HL-60 (cell line): Measurements from ENCODE around the gene TTC12.

Experiments
- DNase-seq, 2 experiments: peaks; one replicate each; pipeline ENCODE4 v3.0.0-alpha.2; 2010 to 2020; ENCODE audit warnings: low read depth in 1 of 2, low spot score in 1 of 2
- H3K27ac ChIP-seq: fragments of 250-450 bp; sonication (Bioruptor Pico); replicated peaks from 2 replicates; pipeline ENCODE4 v1.5.1; 2020; ENCODE audit warnings: mild to moderate bottlenecking, moderate library complexity
- H3K27me3 ChIP-seq: fragments of 250-450 bp; sonication (Bioruptor Pico); 2 replicates; pipeline ENCODE4 v1.5.1; 2021; ENCODE audit warnings: mild to moderate bottlenecking, moderate library complexity; ENCODE audit not compliant: insufficient read depth, poor library complexity, severe bottlenecking
- H3K4me3 ChIP-seq: replicated peaks from 2 replicates; pipeline ENCODE4 v1.5.1; 2011; ENCODE audit warnings: mild to moderate bottlenecking, control low read depth, low read length; ENCODE audit not compliant: insufficient read depth
- GABPA ChIP-seq: IDR thresholded peaks from 2 replicates; pipeline ENCODE4 v1.6.1; 2012; ENCODE audit warnings: low read depth
- POLR2AphosphoS5 ChIP-seq: IDR thresholded peaks from 2 replicates; pipeline ENCODE4 v1.6.1; 2012; ENCODE audit warnings: low read depth
- SPI1 ChIP-seq: IDR thresholded peaks from 2 replicates; pipeline ENCODE4 v1.6.1; 2012; ENCODE audit warnings: low read depth, mild to moderate bottlenecking, borderline replicate concordance
- TF ChIP-seq, protein P1 (sequence below): IDR thresholded peaks from 2 replicates; pipeline ENCODE4 v1.6.1; 2012; ENCODE audit warnings: low read depth; ENCODE audit not compliant: insufficient replicate concordance
- TF ChIP-seq, protein P2 (sequence below): IDR thresholded peaks from one replicate; pipeline ENCODE4 v1.5.1; 2011; ENCODE audit warnings: low read length, control low read depth, inconsistent platforms; ENCODE audit not compliant: insufficient read depth

TTC12 gene

GRCh38 chr11:113277907-113278306 is 36.5 kb upstream of the TTC12 start:
- Histone ChIP-seq H3K4me3 (no peak overlapping the region), H3K27ac (no peak overlapping the region), H3K27me3 (peaks cover 4% of the 10 kb centered on the region)
- TF ChIP-seq, protein P1, sequence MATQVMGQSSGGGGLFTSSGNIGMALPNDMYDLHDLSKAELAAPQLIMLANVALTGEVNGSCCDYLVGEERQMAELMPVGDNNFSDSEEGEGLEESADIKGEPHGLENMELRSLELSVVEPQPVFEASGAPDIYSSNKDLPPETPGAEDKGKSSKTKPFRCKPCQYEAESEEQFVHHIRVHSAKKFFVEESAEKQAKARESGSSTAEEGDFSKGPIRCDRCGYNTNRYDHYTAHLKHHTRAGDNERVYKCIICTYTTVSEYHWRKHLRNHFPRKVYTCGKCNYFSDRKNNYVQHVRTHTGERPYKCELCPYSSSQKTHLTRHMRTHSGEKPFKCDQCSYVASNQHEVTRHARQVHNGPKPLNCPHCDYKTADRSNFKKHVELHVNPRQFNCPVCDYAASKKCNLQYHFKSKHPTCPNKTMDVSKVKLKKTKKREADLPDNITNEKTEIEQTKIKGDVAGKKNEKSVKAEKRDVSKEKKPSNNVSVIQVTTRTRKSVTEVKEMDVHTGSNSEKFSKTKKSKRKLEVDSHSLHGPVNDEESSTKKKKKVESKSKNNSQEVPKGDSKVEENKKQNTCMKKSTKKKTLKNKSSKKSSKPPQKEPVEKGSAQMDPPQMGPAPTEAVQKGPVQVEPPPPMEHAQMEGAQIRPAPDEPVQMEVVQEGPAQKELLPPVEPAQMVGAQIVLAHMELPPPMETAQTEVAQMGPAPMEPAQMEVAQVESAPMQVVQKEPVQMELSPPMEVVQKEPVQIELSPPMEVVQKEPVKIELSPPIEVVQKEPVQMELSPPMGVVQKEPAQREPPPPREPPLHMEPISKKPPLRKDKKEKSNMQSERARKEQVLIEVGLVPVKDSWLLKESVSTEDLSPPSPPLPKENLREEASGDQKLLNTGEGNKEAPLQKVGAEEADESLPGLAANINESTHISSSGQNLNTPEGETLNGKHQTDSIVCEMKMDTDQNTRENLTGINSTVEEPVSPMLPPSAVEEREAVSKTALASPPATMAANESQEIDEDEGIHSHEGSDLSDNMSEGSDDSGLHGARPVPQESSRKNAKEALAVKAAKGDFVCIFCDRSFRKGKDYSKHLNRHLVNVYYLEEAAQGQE: no peak
- no peak for TF ChIP-seq GABPA
- TF ChIP-seq SPI1: no peak
- no peak for TF ChIP-seq POLR2AphosphoS5
- TF ChIP-seq, protein P2, sequence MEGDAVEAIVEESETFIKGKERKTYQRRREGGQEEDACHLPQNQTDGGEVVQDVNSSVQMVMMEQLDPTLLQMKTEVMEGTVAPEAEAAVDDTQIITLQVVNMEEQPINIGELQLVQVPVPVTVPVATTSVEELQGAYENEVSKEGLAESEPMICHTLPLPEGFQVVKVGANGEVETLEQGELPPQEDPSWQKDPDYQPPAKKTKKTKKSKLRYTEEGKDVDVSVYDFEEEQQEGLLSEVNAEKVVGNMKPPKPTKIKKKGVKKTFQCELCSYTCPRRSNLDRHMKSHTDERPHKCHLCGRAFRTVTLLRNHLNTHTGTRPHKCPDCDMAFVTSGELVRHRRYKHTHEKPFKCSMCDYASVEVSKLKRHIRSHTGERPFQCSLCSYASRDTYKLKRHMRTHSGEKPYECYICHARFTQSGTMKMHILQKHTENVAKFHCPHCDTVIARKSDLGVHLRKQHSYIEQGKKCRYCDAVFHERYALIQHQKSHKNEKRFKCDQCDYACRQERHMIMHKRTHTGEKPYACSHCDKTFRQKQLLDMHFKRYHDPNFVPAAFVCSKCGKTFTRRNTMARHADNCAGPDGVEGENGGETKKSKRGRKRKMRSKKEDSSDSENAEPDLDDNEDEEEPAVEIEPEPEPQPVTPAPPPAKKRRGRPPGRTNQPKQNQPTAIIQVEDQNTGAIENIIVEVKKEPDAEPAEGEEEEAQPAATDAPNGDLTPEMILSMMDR: no peak
- no peak for DNase-seq

GRCh38 chr11:113278481-113278880 is 35.9 kb upstream of the TTC12 start:
- no peak overlapping the region for H3K4me3 ChIP-seq
- no peak overlapping the region for H3K27ac ChIP-seq
- no peak for DNase-seq
- TF ChIP-seq, protein P1: no peak
- TF ChIP-seq SPI1: no peak
- TF ChIP-seq, protein P2: no peak
- no peak for TF ChIP-seq GABPA
- TF ChIP-seq POLR2AphosphoS5: no peak
- peaks cover 4% of the 10 kb centered on the region for H3K27me3 ChIP-seq

GRCh38 chr11:113278925-113279324 is 35.5 kb upstream of the TTC12 start:
- Histone ChIP-seq H3K4me3 (no peak overlapping the region), H3K27ac (no peak overlapping the region), H3K27me3 (peaks cover 4% of the 10 kb centered on the region)
- TF ChIP-seq, protein P2: no peak
- TF ChIP-seq, protein P1: no peak
- TF ChIP-seq GABPA (no peak), POLR2AphosphoS5 (no peak), SPI1 (no peak)
- no peak for DNase-seq
